ENCODE measurements around the gene NTSR1. TPM values are rescaled to one million over a fixed set of nuclear protein-coding genes. Genes with fewer than 3 reads are reported as not detected.

NTSR1 gene
- total RNA-seq, 1 donor from 2014 or later = not detected

- no peak for DNase-seq (ENCODE audit: low read depth)
These were observed 14.5 kb upstream of the NTSR1 start for GRCh38 chr20:62694106-62694505.

DNA sequence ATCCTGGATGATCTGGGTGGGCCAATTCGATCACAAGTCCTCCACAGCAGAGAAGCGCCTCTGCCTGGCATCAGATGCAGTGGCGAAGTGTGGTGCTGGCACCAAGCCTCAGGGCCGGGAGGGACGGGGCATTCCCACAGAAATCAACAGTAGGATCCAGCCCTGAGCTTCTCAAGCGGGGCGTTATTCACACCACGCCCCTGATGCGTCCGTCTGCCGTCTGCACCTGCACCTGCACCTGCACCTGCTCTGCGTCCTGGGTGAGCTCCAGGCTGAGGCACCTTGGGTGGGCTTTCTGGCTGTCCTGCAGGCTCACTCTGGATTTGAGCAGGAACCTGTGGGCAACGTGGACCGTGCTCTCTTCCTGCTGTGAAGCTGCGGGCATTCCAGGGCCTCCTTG is 13.8 kb upstream of the NTSR1 start:
- no peak for DNase-seq (ENCODE audit: low read depth)

GRCh38 chr20:62695448-62696414 is 12.9 kb upstream of the NTSR1 start:
- no peak for DNase-seq (ENCODE audit: low read depth)

DNA sequence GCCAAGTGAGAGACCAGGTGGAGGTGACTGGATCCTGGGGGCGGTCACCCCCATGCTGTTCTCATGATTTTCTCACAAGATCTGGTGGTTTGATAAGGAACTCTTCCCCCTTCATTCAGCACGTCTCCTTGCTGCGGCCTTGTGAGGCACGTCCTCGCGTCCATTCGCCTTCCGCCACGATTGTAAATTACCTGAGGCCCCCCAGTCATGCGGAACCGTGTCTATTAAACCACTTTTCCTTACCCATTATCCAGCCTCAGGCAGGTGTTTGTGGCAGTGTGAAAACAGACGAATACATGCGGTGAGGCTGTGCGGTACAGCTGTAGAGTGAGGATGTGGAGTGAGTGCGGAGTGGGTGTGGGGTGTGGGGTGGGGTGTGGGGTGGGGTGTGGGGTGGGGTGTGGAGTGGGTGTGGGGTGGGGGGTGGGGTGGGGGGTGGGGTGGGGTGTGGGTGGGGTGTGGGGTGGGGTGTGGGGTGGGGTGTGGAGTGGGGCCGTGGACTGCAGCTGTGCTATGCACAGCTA is 12.1 kb upstream of the NTSR1 start:
- peak; percentile 13 for DNase-seq (ENCODE audit: low read depth)

DNA sequence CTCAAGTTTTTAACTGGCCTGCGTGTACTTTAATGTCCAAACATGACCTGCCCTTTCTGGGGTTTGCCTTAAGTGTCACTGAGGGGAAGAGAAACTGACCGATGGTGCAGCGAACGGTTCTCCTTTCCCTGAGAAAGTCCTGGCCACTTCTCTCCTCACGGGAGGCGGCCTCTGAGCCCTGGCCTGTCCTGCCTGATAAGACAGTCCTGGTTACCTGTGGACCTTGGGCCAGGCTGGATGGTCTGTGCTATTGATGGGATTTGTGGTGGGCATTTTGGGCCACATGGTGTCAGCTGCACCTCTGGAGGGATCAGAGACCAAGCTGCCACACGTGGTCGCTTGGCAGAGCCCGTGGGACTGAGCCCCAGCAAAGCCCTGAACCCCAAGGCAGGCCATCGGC is 11.6 kb upstream of the NTSR1 start:
- no peak for DNase-seq (ENCODE audit: low read depth)

GRCh38 chr20:62697468-62697912 is 11.1 kb upstream of the NTSR1 start:
- no peak for DNase-seq (ENCODE audit: low read depth)

DNA sequence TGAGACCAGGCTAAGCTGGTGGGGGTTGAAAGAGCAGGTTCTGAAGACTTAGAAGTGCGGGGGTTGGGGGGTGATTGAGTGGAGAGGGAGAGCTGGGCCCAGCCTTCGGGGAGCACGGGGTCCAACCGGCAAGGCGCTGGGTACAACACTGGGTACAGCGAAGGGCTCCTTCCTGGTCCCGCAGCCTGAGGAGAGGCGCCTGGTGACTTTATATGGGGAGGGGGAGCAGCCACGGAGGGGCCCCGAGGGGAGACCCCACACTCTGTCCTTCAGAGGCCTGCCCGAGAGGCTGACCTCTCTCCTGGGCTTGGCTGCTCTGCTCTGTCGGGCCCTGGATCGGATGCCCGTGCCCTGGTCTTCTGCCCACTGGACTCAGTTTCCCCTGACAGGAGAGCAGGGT is 10.4 kb upstream of the NTSR1 start:
- DNase-seq (ENCODE audit: low read depth) = no peak

GRCh38 chr20:62699296-62699695 is 9.3 kb upstream of the NTSR1 start:
- DNase-seq (ENCODE audit: low read depth) = no peak

DNA sequence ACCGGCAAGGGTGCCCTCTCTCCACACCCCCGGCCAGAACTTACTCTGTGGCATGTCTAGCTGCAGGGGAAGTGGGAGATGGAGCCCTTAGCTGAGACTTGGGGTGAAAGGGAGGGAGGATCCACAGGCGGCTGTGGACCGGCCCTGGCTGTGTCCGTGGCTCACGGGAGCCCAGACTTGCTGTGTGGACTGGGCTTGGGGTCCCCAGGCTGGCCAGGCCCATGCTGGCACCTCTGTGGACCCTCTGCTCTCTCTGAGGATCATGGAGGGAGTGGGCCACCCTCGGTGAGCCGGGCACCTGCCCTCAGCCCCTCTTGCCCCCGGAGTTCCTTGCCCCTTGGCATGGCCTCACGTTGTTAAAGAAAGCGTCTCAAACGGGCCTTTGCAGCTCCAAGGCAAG is 8.9 kb upstream of the NTSR1 start:
- no peak for DNase-seq (ENCODE audit: low read depth)

DNA sequence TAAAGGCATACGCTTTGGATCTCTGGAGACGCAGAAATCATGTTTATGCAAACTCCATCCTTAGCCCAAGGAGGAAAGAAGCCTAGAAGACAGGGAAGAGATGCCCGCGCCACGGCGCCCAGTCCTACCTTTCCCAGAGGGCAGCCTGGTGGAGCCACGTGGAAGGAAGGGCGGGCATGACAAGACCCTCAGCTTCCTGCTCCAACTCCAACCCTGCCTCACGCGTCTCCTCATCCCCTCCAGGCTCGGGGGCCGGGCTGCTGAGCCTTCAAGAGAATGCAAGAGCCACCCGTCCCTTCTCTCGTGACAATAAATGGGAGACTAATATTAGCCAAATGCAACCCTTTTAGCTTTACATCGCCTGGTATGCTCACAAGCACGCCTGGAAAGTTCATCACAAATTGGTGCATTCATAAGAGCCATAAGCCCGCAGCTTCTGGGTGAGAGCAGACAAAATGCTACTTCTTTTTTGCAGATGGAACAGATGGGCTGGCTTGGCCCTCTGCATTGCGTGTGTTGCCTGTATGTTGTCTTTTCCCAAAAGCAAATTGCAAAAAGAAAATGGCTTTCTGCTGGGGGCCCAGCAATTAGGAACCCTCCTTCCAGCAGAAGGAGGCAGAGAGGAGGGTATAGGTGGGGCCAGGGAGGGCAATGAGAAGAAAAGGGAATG is 8.2 kb upstream of the NTSR1 start:
- DNase-seq (ENCODE audit: low read depth) = no peak

DNA sequence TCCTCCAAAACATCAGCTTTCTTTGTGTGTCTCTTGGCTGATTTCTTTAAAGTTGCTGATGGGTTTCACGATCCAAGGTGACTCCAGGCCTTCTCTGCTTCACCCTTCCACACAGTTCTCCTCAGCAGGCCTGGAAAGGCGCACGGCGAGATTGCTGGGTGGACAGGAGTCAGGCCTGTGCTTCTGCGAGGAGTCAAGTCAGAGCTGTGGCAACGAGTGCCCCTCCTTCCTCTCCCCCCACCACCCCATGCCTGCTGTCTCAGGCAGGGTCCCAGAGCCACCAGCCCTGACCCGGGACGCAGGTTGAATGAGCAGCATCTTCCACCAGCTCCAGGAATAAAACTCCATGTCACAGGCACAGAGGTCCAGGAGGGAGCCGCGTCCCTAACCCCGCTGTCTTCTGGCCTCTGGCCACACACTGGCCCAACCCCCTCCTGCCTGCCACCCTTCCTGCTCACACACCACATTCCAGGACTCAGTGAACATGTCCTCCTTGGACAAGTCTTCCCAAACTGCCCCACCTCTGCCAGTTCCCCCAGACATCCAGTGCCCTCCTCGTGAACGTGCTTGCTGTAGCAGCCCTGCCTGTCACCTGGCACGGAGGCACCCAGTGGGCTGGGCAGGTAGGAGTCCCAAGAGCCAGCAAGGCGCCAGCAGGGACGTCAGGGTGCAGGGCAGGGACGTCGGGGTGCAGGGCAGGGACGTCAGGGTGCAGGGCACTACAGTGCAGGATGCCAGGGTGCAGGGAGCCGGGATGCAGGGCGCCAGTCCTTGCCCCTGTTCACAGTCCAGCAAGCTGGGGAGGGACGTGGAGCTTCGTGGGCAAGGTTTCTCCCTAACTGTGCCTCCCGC is 7.2 kb upstream of the NTSR1 start:
- DNase-seq (ENCODE audit: low read depth) = no peak

- no peak for DNase-seq (ENCODE audit: low read depth)
These were observed 6.7 kb upstream of the NTSR1 start for GRCh38 chr20:62702013-62702300.

- DNase-seq (ENCODE audit: low read depth) = peak; percentile 63
These were observed 5.5 kb upstream of the NTSR1 start for GRCh38 chr20:62702895-62703852.

- DNase-seq (ENCODE audit: low read depth) = no peak
These were observed 4.8 kb upstream of the NTSR1 start for GRCh38 chr20:62703853-62704228.

GRCh38 chr20:62704341-62704948 is 4.2 kb upstream of the NTSR1 start:
- DNase-seq (ENCODE audit: low read depth) = peak; percentile 75

DNA sequence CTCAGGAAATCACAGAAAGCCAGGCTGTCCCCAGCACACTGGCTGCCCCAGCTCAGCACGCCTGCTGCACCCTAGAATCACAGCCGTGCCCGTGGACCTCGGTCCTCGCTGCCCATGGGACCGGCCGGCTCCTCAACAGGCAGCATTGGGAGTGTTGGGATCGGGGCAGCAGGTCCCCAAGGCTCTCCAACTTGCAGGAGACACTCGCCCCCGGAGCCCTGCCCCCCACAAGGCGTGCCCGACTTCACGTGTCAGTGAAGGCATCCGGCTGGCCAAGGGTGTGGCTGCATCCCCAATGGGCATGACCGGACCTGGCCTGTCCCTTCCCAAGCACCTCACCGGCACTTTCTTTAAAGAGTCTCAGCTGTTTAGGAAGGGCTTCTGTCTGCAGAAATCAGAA is 3.0 kb upstream of the NTSR1 start:
- DNase-seq (ENCODE audit: low read depth) = no peak

- DNase-seq (ENCODE audit: low read depth) = no peak
These were observed 2.3 kb upstream of the NTSR1 start for GRCh38 chr20:62706344-62706743.

- DNase-seq (ENCODE audit: low read depth) = no peak
These were observed 1.8 kb upstream of the NTSR1 start for GRCh38 chr20:62706857-62707256.

DNA sequence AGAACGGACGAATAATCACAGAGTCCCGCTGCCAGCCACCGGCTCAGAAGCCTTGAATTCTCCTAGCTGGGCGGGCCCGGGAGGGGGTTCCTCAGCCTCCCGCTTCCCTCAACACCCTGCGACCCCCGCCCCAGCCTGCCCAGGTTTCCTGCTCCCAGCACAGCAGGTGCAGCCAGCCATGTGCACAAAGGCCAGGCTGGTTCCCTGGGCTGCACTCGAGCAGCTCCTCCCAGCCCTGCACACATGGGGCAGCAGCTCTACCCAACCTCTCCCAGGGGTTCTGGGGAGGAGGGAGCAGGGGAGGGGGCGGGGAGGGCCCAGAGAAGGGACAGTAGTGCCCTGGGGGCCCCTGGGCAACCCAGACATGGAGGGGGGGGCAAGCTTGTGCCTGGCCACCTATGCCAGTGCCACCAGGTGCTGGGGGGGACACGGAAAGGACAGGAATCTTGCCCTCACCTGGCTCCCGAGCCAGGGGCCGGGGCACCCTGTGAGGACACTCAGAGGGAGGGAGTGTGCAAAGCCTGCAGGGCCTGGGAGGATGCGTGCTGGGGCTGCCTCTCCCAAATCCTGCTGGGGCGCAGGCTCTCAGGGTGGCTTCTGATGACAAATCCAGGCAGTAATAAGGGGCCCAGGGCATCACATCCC is 1.2 kb upstream of the NTSR1 start:
- DNase-seq (ENCODE audit: low read depth) = no peak

- DNase-seq (ENCODE audit: low read depth) = no peak
These were observed 615 bp upstream of the NTSR1 start for GRCh38 chr20:62707921-62708521.
